ENCODE results near the gene FOXB1.

The FOXB1 gene

DNA sequence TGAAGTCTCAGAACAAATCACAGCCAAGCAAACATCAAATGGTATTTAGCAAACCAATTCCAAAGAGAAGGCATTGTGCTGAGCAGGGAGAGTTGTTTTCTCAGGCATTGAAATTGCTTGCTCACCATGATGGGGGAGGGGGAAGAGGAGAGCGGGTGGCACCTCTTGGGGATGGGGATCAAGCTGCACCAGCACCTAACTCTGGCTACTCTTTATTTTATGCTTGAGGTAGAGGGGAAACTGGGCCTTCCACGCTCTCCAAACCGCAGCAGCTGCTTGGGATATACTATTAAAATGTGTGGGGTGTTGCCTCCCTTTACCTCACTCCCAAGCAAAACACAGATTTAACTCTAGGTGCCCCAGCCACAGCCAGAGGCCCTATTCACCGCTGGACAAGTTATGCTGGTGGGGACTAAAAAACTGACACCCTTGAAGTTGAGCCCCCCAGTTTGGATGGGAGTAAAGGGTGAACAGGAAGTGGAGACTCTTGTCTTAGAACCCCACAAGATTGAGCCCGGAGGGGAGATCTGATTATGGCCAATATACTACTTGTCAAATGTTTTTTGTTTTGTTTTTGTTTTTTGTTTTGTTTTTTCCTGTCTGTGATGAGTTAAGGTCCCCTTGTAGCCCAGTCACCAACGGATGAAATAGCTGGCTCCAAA is 5.0 kb upstream of the FOXB1 start:
- DNase-seq (ENCODE audit: low spot score) = no peak

DNA sequence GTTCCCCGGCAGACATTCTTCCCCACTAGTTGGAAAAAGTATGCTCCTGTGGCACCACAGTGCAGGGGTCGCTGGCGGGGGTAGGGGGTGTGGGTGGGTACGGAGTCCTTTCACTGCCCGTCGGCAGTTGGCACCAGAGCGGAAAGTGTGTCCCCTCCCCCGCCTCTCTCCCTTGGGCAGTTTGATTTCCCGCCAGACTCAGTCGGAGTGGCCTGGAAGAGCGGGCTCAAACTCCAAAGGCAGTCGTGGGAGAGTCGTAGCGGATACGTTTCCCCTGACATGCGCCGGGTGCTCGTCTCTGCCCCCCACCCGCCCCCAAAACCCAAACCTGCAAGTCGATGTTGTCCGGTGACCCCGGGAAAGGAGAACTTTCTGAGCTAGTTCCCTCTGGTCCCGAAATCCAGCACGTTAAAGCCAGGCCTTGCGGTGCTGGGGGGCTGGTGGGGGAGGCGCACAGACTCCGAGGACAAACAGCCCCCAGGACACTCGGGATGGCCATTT is 4.4 kb upstream of the FOXB1 start:
- DNase-seq (ENCODE audit: low spot score) = no peak

DNA sequence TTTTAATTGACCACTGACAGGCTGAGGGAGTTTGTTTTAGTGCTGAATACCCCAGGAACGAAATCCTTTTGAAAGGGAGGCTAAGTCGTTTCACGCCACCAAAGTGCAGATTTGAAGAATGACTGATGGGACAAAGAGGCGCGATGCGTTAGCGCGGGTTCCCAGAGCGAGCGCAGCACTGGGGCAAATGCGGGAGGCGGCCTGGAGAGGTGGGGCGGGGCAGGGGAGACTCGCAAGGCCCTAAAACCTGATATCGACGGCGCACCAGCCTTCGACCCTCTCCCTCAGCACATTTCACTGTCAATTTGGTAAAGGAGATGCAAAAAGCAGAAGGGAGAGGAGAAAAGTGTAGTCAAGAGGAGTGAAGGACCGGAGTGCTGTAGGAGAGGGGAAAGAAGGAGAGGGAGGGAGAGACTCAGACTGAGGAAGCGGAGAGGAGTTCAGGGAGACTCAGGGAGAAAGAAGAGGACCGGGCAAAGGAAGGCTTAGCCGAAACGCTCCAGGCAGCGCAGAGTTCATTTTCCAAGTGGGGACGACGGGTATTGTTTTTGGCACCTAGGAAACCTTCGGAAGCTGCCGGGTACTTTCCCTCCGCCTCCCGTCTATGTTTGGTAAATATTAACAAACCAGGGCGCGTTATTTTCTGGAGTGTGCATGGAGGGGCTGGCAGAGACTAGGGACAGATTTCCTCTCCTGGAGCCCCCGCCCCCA is 3.8 kb upstream of the FOXB1 start:
- DNase-seq (ENCODE audit: low spot score) = no peak

DNA sequence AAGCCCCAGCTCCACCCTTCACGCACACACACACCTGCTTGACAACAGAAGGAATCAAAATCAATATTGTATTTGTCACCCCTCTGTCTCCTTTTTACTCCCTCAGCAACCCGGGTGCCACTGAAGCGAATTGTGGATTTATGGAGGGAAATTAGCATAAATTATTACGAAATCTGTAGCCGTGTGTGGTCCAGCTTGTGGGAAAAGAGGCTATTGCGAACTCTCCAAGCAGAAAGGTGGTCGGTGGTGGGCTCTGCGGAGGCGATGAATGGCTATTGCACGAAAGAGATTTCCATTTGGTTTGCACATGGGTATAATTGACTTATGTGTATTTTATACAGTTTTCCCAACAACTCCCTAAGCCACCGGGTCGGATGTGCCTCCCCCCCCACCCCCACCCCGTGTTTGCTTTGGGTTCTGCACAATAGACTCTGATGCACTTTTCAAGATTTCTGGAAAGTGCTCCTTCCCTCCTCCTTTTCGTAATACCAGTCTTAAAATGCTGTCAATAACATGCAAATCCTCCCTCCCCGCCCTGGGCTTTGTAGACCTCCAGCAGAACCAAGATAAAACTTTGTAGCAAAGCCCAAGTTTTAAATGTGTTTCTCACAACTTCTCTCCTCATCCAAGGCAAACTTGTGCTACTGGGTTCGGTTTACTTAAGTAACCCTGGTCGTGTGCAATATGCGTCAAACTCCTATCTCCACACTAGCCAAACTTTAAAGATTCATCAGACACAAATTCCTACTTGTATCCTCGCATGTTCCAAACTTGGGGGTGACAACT is 3.1 kb upstream of the FOXB1 start:
- DNase-seq (ENCODE audit: low spot score) = no peak

DNA sequence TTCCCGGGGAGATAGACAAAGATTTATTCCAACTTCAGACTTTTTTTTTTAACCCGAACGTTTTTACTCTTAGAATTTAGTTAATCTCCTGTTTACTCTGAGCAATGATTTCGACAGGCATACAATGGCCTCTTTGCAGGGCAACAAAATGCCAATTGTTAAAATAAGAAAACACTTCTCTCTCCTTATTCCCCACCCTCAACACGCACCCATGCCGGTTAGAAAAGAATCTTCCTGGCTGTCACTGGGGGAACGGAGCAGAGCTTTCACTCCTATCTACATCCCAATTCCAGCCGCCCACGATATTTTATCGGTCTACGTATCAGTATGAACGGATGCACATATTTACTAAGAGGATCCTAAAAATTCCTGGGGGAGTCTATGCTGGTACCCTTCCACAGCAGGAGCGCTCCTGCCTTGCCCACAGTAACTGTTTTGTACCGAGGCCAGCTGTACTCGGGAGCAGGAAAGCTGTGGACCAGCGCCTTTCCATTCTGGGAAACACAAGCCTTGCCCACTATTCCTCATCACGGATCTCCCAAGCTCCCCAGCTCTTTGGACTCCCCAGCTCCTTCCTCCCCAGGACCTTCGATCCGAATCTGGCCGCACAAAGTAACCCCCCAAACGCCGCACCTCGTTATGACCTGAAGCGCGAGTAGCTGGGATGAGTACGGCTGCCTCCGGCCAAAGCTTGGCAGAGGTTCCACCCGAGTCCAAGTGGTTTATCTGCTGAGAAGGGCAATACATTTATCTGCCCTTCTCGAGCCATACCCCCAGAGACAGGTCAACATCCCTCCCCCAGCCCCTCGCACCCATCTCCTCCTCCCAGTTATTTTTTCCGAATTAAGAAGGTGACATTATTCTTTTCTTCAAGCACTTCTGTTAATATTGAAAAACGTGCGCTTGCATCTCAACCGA is 2.2 kb upstream of the FOXB1 start:
- DNase-seq (ENCODE audit: low spot score) = no peak

DNA sequence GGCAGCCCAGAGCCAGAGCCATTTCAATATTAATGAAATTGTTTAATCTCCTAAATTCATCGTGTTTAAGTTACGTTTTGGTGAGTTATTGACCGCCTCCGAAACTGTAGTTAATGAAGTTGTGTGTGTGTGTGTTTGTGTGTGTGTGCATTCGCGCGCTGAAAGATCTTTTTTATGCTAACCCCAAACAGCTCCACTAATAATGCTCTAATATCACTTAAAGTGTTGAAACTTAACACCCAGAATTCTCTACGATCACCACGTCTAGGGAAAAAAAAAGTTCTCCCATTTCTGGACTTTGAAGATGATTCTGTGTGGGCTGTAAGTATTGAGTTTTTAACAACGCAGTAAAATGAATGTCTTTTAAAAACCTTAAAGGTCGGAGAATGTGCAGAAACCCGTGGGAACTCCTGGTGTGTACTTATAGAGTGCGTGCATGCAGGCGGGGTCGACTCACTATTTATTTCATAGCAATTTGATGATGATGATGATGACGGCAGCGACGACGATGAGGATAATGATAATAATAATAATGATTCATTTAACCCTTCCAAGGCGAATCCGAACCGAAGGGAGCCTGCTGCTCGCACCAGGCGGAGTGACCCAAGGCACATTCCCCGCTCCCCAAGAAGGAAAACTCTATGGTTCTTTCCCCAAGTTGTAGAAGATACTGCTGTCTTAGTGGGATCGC is 1.4 kb upstream of the FOXB1 start:
- DNase-seq (ENCODE audit: low spot score) = no peak

DNA sequence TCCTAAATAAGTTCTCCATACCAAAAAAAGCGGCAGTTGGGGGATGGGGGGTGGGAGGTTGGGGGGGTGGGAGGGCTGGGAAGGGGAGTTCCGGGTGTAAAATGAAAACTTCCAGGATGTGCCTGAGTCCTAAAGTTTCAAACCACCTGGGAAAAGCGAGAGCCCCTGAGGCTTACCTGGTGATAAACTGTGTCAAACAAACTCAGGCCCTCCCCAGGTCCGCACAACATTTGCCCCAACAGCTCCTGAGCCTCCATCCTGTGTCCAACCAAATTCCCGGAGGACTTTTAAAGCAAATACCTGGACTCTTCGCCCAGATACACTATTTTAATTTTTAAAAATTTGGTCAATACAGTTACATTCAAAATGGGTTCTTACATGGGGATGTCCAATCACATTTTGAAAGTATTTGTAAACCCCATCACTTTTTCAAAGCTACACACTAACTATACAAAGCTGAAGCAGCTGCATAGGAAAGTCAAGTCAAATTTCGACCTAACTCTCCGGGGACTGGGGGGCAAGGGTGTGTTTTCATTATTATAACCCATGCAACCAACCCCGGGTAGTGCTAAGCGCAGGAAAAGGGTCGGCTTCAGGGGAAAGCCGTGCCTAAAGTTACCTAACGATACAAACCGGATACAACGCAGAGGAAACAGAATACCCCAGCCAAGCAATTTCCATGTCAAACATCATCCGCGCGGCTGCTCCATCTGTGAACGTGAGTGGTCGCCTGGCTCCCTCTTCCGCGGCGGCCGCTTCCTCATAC is 685 bp upstream of the FOXB1 start:
- no peak for DNase-seq (ENCODE audit: low spot score)

DNA sequence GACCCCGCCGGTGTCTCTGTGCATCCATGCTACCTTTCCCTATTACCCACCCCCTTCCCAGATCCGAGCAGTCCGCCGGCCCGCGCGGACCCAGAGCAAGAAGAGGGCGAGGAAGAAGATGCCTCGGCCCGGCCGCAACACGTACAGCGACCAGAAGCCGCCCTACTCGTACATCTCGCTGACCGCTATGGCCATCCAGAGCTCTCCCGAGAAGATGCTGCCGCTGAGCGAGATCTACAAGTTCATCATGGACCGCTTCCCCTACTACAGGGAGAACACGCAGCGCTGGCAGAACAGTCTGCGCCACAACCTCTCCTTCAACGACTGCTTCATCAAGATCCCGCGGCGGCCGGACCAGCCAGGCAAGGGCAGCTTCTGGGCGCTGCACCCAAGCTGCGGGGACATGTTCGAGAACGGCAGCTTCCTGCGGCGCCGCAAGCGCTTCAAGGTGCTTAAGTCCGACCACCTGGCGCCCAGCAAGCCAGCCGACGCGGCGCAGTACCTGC is 788 bp downstream of the FOXB1 start:
- no peak for DNase-seq (ENCODE audit: low spot score)

DNA sequence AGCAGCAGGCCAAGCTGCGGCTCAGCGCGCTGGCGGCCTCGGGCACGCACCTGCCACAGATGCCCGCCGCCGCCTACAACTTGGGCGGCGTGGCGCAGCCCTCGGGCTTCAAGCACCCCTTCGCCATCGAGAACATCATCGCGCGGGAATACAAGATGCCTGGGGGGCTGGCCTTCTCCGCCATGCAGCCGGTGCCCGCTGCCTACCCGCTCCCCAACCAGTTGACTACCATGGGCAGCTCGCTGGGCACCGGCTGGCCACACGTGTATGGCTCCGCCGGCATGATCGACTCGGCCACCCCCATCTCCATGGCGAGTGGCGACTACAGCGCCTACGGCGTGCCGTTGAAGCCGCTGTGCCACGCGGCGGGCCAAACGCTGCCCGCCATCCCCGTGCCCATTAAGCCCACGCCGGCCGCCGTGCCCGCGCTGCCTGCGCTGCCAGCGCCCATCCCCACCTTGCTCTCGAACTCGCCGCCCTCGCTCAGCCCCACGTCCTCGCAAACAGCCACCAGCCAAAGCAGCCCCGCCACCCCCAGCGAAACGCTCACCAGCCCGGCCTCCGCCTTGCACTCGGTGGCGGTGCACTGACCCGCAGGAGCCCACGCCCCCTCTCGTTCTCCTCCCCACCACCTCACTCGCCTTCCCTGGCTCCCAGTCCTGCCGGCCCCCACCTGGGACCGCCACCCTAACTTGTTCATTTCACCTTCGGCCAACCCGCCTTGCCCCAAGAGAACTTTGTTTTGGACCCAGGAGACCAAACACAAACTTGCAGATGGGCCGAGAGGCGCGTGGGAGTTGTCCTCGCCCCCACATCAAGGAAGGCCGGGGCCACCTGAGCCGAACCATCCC is 1.5 kb downstream of the FOXB1 start:
- DNase-seq (ENCODE audit: low spot score) = no peak

DNA sequence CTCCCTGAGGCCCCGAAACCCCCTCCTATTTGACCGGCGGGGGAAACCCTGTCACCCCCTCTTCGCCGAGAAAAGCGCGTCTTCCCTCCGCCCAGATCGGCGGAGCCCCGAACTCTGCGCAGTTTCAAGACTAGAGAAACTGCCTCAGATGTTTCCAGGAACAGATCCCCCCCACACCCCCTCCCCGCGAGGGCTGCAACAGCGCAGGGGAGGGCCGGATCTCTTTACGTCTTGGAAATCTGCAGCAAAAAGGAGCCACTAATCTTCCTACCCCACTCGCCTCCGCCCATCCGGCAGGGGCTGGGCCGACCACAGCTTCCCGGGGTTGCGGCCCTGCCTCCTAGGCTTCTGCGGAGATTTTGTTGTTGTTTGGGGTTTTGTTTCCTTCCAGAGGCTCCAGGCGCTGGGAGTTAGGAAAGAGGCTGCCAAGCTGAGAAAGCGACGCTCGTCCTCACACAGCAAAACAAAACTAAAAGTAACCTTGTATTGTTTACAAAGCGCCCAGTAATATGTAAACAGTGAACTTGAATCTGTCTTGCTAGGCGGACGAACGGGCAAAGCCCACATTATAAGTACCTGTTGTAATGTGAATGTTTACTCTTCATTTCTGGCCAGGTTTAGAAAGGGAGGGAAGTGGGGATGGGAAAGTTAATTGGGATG is 2.2 kb downstream of the FOXB1 start:
- DNase-seq (ENCODE audit: low spot score) = no peak

DNA sequence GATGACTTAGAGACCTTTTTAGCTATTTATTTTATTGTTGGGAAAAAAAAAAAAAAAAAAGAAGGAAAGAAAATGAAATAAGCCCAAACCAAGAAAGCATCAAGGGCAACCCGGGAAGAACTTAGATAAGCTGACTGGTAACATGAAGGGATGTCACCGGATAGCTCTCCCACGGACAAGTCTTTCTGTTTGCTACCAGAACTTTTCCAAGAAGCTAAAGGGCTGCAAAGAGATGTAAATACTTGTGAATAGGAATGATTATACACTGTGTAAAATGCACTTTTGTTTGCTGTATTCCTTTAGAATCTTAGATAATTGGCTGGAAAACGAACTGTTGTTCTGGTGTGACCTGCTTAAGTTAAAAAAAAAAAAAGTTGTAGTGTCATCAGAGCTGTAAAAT is 2.8 kb downstream of the FOXB1 start:
- no peak for DNase-seq (ENCODE audit: low spot score)

DNA sequence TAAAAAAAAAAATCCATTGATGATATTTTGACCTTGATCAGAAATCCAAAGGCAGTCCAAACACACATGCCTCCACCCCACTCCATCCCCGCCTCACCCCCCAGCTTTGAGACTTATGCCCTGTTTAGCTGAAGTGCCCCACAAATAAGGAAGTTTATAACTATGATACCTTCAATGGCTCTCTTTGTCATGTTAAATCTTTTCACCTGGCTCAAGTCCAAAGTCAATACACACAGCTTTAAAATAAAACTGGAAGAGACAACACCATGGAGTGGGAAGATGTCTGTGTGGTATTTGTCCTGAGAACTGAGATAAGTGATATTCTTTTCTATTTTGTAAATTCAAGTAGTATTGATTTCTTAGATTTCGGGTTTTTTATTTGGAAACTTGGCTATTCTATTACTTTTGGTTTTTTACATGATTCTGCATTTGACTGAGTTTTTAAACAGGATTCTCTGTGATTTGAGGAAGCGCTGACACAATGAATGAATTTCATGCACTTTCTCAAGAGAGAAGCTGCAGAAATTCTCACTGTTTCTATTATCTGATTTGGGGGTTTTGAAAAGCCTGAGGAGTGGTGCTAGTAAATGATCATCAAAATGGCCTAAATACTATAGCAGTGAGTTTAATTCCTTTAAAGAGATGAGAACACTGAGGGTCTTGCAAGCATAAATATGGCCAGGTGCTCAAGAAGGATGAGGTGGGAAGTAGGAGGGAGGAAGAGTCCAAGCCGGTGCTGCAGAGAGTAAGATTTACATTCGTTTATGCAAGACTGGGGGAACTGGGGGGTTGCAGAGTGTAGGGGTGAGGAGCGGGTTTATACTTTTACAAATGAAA is 5.2 kb downstream of the FOXB1 start:
- no peak for DNase-seq (ENCODE audit: low spot score)

DNA sequence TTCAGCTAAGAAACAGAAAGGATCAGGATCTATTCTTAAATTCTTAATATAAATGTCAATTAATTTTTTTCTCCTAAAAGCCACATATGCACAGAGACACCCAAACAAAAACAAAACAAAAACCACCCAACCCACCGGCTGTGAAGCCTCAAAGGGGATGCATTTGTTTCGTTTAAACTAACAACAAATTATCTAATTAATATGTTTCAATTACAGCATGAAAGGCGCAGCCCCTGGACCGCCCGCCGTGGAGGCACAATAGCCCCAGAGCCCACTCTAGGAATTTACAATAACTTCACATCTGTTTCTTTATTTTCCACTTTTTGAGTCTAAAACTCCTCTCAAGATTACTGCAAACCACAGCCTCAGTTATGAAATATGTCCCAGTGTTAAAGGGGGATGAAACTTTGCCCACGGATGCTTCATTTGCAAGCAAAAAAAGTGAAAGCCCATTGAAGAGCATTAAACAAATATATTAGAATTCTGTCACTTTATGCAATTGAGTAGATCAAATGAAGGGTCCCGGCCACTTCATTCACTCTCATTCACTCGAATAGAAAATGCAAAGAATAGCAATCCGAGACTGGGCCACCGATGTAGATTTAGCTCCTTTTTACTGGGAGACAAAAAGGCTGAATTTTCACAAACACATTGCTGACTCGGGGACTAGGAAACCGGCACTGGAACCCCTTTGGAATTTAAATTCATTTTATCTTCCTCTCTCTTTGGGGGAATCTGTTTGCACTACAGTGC is 6.0 kb downstream of the FOXB1 start:
- DNase-seq (ENCODE audit: low spot score) = no peak

DNA sequence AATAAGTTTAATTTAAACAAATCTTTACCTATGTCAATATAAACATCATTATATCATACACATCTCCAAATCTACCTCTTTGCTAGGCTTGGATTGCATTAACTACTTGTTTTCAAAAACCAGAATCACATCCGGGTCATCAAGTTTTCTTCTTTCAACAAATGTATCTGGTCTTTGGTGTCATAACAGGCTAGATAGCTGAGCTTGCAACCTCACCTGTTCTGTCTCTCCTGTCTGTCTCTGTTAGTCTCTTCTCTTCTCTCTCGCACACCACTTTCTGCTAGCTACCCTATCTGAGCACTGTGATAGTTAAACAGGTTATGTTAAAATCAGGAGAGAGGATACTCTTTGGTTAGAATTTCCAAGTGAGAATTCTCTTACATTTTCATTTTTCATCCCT is 6.7 kb downstream of the FOXB1 start:
- no peak for DNase-seq (ENCODE audit: low spot score)

DNA sequence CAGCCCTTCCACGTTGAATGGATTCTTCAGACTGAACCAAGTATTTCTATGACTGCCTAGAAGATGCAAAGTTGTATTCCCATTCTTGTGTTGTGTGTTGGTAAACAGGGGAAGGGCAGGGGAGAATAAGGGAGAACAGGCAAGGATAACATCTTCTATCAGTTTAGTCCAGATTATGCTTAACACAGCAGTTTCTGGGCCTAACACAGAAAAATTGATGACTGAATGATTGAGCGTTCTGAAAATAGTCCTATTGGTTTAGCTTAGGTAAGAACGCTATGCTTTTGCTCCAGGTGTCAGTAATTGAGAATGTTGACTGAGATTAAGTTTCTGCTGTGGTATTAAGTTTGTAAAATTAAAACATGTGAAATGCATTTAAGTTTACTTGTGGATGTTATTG is 8.6 kb downstream of the FOXB1 start:
- DNase-seq (ENCODE audit: low spot score) = no peak

DNA sequence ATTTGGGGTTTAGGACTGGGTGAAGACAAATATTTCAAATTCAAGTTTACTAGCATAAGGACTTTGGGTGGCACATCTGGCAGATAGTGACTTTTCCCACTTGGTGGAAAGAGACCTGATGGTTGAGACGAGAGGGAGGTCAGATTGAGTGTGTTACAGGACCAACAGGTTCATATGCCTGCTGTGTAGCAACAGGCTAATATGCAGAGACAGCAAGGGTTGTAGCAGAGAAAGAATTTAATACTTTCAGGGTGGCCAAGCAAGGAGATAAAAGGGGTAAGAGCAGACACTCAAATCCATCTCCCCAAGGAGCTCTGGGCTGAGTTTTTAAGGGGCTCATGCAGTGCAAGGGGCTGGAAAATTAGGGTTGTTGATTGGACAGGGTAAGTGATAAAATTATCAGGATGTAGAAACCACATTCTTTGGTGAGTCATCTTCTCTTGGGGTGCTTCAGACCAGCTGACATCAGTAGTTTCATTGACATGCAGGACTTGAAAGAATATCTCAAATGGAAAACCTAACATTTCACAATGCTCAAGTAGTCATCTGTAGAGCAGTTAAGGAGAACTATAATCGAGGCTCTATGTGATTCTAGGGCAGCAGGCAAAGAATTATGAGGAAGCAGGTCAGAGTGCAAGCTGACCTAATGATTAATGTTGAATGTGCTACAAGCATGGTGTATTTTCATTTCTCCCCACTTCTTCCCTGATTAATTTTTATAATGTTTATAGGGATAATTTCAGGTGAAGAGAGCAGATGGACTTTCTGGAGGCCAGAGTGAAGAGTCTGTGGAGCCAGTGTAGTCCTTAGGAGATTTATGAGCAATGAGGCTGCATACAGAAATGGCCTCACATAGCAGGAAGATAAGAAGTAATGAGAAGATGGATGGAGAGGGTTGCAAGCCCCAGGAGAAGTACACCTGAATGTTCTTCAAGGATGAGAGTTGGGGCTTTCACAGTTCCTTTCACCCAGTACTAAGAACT is 13.7 kb downstream of the FOXB1 start:
- no peak for DNase-seq (ENCODE audit: low spot score)

All from HuH-7 (cell line).